Measurements from ENCODE around the gene SURF1. TPM values are rescaled to one million over a fixed set of nuclear protein-coding genes. Genes with fewer than 3 reads are reported as not detected.

The SURF1 gene
- total RNA-seq, 1 experiment from 2014 or later = 45.6 TPM

GRCh38 chr9:133352635-133353340 lies 3.5 kb downstream of the SURF1 start:
- no peak; the same call in none of the 2 replicates for TF ChIP-seq POLR2AphosphoS5 (IDR thresholded peaks at IDR 0.05; ENCODE audit: low read depth, low read length)
- no peak for TF ChIP-seq TCF7L2 (IDR thresholded peaks at IDR 0.05; ENCODE audit: low read depth, low read length)
- no peak for TF ChIP-seq CTCF (IDR thresholded peaks at IDR 0.05)
- TF ChIP-seq, protein P1, sequence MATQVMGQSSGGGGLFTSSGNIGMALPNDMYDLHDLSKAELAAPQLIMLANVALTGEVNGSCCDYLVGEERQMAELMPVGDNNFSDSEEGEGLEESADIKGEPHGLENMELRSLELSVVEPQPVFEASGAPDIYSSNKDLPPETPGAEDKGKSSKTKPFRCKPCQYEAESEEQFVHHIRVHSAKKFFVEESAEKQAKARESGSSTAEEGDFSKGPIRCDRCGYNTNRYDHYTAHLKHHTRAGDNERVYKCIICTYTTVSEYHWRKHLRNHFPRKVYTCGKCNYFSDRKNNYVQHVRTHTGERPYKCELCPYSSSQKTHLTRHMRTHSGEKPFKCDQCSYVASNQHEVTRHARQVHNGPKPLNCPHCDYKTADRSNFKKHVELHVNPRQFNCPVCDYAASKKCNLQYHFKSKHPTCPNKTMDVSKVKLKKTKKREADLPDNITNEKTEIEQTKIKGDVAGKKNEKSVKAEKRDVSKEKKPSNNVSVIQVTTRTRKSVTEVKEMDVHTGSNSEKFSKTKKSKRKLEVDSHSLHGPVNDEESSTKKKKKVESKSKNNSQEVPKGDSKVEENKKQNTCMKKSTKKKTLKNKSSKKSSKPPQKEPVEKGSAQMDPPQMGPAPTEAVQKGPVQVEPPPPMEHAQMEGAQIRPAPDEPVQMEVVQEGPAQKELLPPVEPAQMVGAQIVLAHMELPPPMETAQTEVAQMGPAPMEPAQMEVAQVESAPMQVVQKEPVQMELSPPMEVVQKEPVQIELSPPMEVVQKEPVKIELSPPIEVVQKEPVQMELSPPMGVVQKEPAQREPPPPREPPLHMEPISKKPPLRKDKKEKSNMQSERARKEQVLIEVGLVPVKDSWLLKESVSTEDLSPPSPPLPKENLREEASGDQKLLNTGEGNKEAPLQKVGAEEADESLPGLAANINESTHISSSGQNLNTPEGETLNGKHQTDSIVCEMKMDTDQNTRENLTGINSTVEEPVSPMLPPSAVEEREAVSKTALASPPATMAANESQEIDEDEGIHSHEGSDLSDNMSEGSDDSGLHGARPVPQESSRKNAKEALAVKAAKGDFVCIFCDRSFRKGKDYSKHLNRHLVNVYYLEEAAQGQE (IDR thresholded peaks at IDR 0.05; ENCODE audit: insufficient read depth in 1 of 2, low read depth in 2 of 2, low read length in 1 of 2) = no peak
- no peak for TF ChIP-seq SIN3A (IDR thresholded peaks at IDR 0.05; ENCODE audit: borderline replicate concordance, insufficient read depth, low read depth, low read length)
- POLR2A ChIA-PET = no interaction called here
- ATAC-seq (no peak), DNase-seq (ENCODE audit: low read depth, low spot score) (no peak)
- no TSS peak for BruUV-seq (replicated peaks)
- Histone ChIP-seq H3K9me3 (ENCODE audit: control insufficient read depth, insufficient read depth, low read depth, low read length) (no peaks in the 10 kb centered on the region), H3K27ac (ENCODE audit: low read length) (no peak overlapping the region; the same call in 1 of the 2 replicates), H3K4me1 (ENCODE audit: control insufficient read depth, insufficient read depth, low read length) (peaks cover 22% of the 10 kb centered on the region), H3K4me3 (ENCODE audit: low read depth in 2 of 2, low read length in 2 of 2) (no peak overlapping the region), H3K27me3 (ENCODE audit: control insufficient read depth, insufficient read depth, low read length) (no peaks in the 10 kb centered on the region), H3K36me3 (ENCODE audit: control insufficient read depth, insufficient read depth, low read length) (peaks cover 28% of the 10 kb centered on the region)
- CTCF ChIA-PET = no interaction called here
- in situ Hi-C loops (cut with HindIII; ENCODE audit: low pct_unique_long_range_greater_than_20kb, low sequenced_read_pairs) = no loop called here
- intact Hi-C loops (cut with micrococcal nuclease; ENCODE audit: unreplicated experiment) = loop anchor here (10.0 kb wide), 1 partner anchor 132 kb away; no protein-coding TSS in a partner anchor

- Histone ChIP-seq H3K36me3 (ENCODE audit: control insufficient read depth, insufficient read depth, low read length) (peaks cover 28% of the 10 kb centered on the region), H3K27me3 (ENCODE audit: control insufficient read depth, insufficient read depth, low read length) (no peaks in the 10 kb centered on the region), H3K4me1 (ENCODE audit: control insufficient read depth, insufficient read depth, low read length) (peaks cover 15% of the 10 kb centered on the region), H3K27ac (ENCODE audit: low read length) (no peak overlapping the region; the same call in 1 of the 2 replicates), H3K9me3 (ENCODE audit: control insufficient read depth, insufficient read depth, low read depth, low read length) (no peaks in the 10 kb centered on the region), H3K4me3 (ENCODE audit: low read depth in 2 of 2, low read length in 2 of 2) (no peak overlapping the region)
- POLR2A ChIA-PET = interaction anchor here (0.6 kb wide), 1 partner anchor 421 kb away, joined by 3 read pairs; no protein-coding TSS in a partner anchor
- in situ Hi-C loops (cut with HindIII; ENCODE audit: low pct_unique_long_range_greater_than_20kb, low sequenced_read_pairs) = no loop called here
- no TSS peak for BruUV-seq (replicated peaks)
- TF ChIP-seq SIN3A (IDR thresholded peaks at IDR 0.05; ENCODE audit: borderline replicate concordance, insufficient read depth, low read depth, low read length) (no peak), POLR2AphosphoS5 (IDR thresholded peaks at IDR 0.05; ENCODE audit: low read depth, low read length) (peak; percentile 61), CTCF (IDR thresholded peaks at IDR 0.05) (peak; percentile 77), TCF7L2 (IDR thresholded peaks at IDR 0.05; ENCODE audit: low read depth, low read length) (no peak)
- TF ChIP-seq, protein P1 (IDR thresholded peaks at IDR 0.05; ENCODE audit: insufficient read depth in 1 of 2, low read depth in 2 of 2, low read length in 1 of 2) = no peak
- CTCF ChIA-PET = interaction anchor here (0.7 kb wide), 1 partner anchor 8 kb away, joined by 5 read pairs; no protein-coding TSS in a partner anchor
- intact Hi-C loops (cut with micrococcal nuclease; ENCODE audit: unreplicated experiment) = loop anchor here (10.0 kb wide), 1 partner anchor 133 kb away; no protein-coding TSS in a partner anchor
- ATAC-seq (peak; percentile 57), DNase-seq (ENCODE audit: low read depth, low spot score) (no peak)
These were observed 4.2 kb downstream of the SURF1 start for GRCh38 chr9:133351908-133352634.
